OCI-LY7 (cell line): ENCODE measurements around the gene CABP4. TPM values are rescaled to one million over a fixed set of nuclear protein-coding genes. Genes with fewer than 3 reads are reported as not detected.

ENCODE experiments used
- BruUV-seq: library from RNA; stranded (reverse); fragments of 400-500 nt; replicated peaks from 2 replicates; lab custom pipeline; 2021; lab: Mats Ljungman, UMichigan
- CTCF ChIA-PET: fragments of 300-600 bp; sonication (Branson Sonifier 250); formaldehyde crosslinking; loops from one replicate; lab custom pipeline; 2022; ENCODE audit warnings: antibody characterized with exemption; ENCODE audit not compliant: unreplicated experiment; lab: Charles Lee
- POLR2A ChIA-PET: fragments of 300-600 bp; sonication (Branson Sonifier 250); formaldehyde crosslinking; loops from one replicate; lab custom pipeline; 2022; ENCODE audit warnings: antibody characterized with exemption; lab: Charles Lee
- DNase-seq: peaks from one replicate; pipeline ENCODE4 v3.0.0-alpha.2; 2015; ENCODE audit warnings: low spot score
- H2AFZ ChIP-seq: fragments of 200-600 bp; sonication (generic), shearing (Covaris generic); 2 replicates; pipeline ENCODE4 v1.6.1; 2014; ENCODE audit warnings: mild to moderate bottlenecking, antibody characterized with exemption, low read length, moderate library complexity
- H3K27ac ChIP-seq: fragments of 200-600 bp; sonication (generic); 2 replicates; pipeline ENCODE4 v1.5.1; 2014; ENCODE audit warnings: mixed run types, low read depth, mild to moderate bottlenecking, moderate library complexity, low read length, inconsistent platforms; ENCODE audit not compliant: poor library complexity, severe bottlenecking
- H3K36me3 ChIP-seq: fragments of 200-600 bp; sonication (generic); 2 replicates; pipeline ENCODE4 v1.6.1; 2014; ENCODE audit warnings: mild to moderate bottlenecking, antibody characterized with exemption, low read length, moderate library complexity, mixed read lengths; ENCODE audit not compliant: insufficient read depth
- H3K4me1 ChIP-seq: fragments of 200-600 bp; sonication (generic); 2 replicates; pipeline ENCODE4 v1.5.1; 2014; ENCODE audit warnings: mild to moderate bottlenecking, low read length; ENCODE audit not compliant: insufficient read depth, poor library complexity, severe bottlenecking
- H3K4me2 ChIP-seq: fragments of 200-600 bp; sonication (generic); 2 replicates; pipeline ENCODE4 v1.6.1; 2014; ENCODE audit warnings: mild to moderate bottlenecking, low read length
- H3K4me3 ChIP-seq: fragments of 200-600 bp; sonication (generic); 2 replicates; pipeline ENCODE4 v1.5.1; 2014; ENCODE audit warnings: mild to moderate bottlenecking, low read depth, low read length; ENCODE audit not compliant: poor library complexity, severe bottlenecking
- H3K79me2 ChIP-seq: fragments of 200-600 bp; sonication (generic); 2 replicates; pipeline ENCODE4 v1.6.1; 2016; ENCODE audit warnings: low read depth, mild to moderate bottlenecking, low read length, moderate library complexity, mixed read lengths; ENCODE audit not compliant: insufficient read depth
- H3K9me2 ChIP-seq: fragments of 200-600 bp; sonication (generic); 2 replicates; pipeline ENCODE4 v1.6.1; 2016; ENCODE audit warnings: mild to moderate bottlenecking, low read length, mixed read lengths; ENCODE audit not compliant: insufficient read depth
- H3K9me3 ChIP-seq: fragments of 200-600 bp; sonication (generic); 2 replicates; pipeline ENCODE4 v1.6.1; 2014; ENCODE audit warnings: mild to moderate bottlenecking, mixed run types, low read length, mixed read lengths
- H4K20me1 ChIP-seq: fragments of 200-600 bp; sonication (generic); 2 replicates; pipeline ENCODE4 v1.6.1; 2014; ENCODE audit warnings: mild to moderate bottlenecking, antibody characterized with exemption, low read length, moderate library complexity, mixed read lengths; ENCODE audit not compliant: insufficient read depth
- CTCF ChIP-seq: fragments of 200-600 bp; sonication (generic); conservative IDR thresholded peaks from 2 replicates; pipeline ENCODE4 v1.5.1; 2014; ENCODE audit warnings: mild to moderate bottlenecking, antibody characterized with exemption, low read length, moderate library complexity, mixed read lengths
- EZH2phosphoT487 ChIP-seq: fragments of 200-600 bp; sonication (generic); IDR thresholded peaks from 2 replicates; pipeline ENCODE4 v1.6.1; 2018; ENCODE audit warnings: low read depth, borderline replicate concordance, mild to moderate bottlenecking, mixed run types, antibody characterized with exemption, low read length, moderate library complexity, mixed read lengths
- intact Hi-C: fragments of 100-400 bp; cut with micrococcal nuclease; formaldehyde crosslinking; loops from one replicate; pipeline ENCODE4 v1.10.0; 2022; ENCODE audit not compliant: unreplicated experiment
- total RNA-seq, 2 experiments: library from RNA; depleted of rRNA in 1 of 2; stranded (reverse); fragments of >200 nt in 1 of 2; shearing (Covaris generic) in 1 of 2; gene quantifications; 2 replicates each; pipeline ENCODE4 v1.2.3, GENCODE V29; 2014 to 2022

The CABP4 gene
- total RNA-seq, 2 experiments from 2014 or later, result 3.0 to 11.5 TPM

DNA sequence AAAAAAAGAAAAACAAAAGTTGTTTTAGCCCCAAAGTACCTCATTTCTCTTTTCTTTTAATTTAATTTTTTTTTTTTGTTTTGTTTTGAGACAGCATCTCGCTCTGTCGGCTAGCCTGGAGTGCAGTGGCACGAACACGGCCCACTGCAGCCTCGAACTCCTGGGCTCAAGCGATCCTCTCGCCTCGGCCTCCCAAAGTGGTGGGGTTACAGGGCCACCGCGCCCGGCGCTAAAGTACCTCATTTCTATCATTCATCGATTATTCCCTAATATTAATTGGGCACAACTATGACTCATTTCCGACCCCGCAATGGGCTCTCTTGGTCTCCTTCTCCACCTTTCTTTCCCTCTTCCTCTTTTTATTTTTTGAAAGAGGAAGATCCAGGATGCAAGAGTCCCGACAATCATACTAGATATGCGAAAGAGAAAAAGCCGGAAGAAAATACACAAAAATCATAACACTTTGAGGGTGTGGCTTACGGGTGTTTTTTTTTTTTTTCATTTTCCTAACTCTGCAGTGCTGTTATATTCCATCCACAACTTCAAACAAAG is 27.2 kb downstream of the CABP4 start:
- Histone ChIP-seq H3K4me2 (peak overlapping the region; percentile 95), H3K27ac (peak overlapping the region; percentile 87), H4K20me1 (no peaks in the 10 kb centered on the region), H3K4me1 (peaks cover 44% of the 10 kb centered on the region), H3K36me3 (peaks cover 5% of the 10 kb centered on the region), H3K79me2 (peaks cover 28% of the 10 kb centered on the region; the same call in 1 of the 2 replicates), H2AFZ (peak overlapping the region; percentile 71), H3K4me3 (peak overlapping the region; percentile 71), H3K9me3 (no peaks in the 10 kb centered on the region), H3K9me2 (no peaks in the 10 kb centered on the region)
- ChIA-PET POLR2A (interaction anchor here (0.5 to 1.8 kb wide), 3 partner anchors 14 to 236 kb away, joined by 3 to 6 read pairs (median 3); no protein-coding TSS in a partner anchor), CTCF (interaction anchor here (1.0 kb wide), 1 partner anchor 96 kb away, joined by 5 read pairs; no protein-coding TSS in a partner anchor)
- intact Hi-C loops, result loop anchor here (5.0 kb wide), 1 partner anchor 130 kb away; the partner anchor contains the start of gene POLD4
- TSS peak; percentile 96 for BruUV-seq
- TF ChIP-seq EZH2phosphoT487 (no peak), CTCF (no peak)
- DNase-seq, result no peak

GRCh38 chr11:67482827-67483798 is 28.0 kb downstream of the CABP4 start, which contains the start of gene AIP:
AIP (plus strand) TSS chr11:67483026; CDS start chr11:67483159, 133 bp downstream.
- Histone ChIP-seq H3K4me2 (peak within 1 kb of the TSS; percentile 95), H2AFZ (peak within 1 kb of the TSS; percentile 71), H3K9me3 (no peaks in the 10 kb centered on the region), H3K27ac (peak within 1 kb of the TSS; percentile 87), H3K36me3 (peaks cover 11% of the 10 kb centered on the region), H3K79me2 (peaks cover 28% of the 10 kb centered on the region; the same call in 1 of the 2 replicates), H3K4me1 (peaks cover 44% of the 10 kb centered on the region), H3K4me3 (peak within 1 kb of the TSS; percentile 71), H3K9me2 (no peaks in the 10 kb centered on the region), H4K20me1 (no peaks in the 10 kb centered on the region)
- no TSS peak for BruUV-seq
- TF ChIP-seq CTCF (no peak), EZH2phosphoT487 (no peak)
- ChIA-PET CTCF (interaction anchor here (1.0 kb wide), 1 partner anchor 96 kb away, joined by 5 read pairs; no protein-coding TSS in a partner anchor), POLR2A (interaction anchor here (0.5 to 1.8 kb wide), 7 partner anchors 12 to 237 kb away, joined by 3 to 6 read pairs (median 3); partner anchors contain the start of genes PTPRCAP and TBC1D10C)
- intact Hi-C loops, result loop anchor here (5.0 kb wide), 1 partner anchor 131 kb away; the partner anchor contains the start of gene POLD4
- DNase-seq, result peak; percentile 99
